Right lobe of liver (tissue), 4 donors: ENCODE data around the gene NBEA.

Experiments used
- CTCF ChIP-seq, 4 donors: fragments of 200-600 bp in 3 of 4; fragments of 450-650 bp in 1 of 4; IDR thresholded peaks; one replicate each; pipeline versions ENCODE4 v1.5.1 to v1.8.0; 2016 to 2022; ENCODE audit warnings: antibody characterized with exemption in 4 of 4, mild to moderate bottlenecking in 2 of 4
- POLR2A ChIP-seq: fragments of 450-650 bp; IDR thresholded peaks from one replicate; pipeline ENCODE4 v1.6.1; 2017; ENCODE audit warnings: antibody characterized with exemption, mild to moderate bottlenecking
- donor health status: DM: no; HTN: no; CAD: no.
- donor health status: DM: no; HTN: no; CAD: no.
- donor health status: DM: no; HTN: yes; CAD: no.

GRCh38 chr13:35225159-35225558 lies 283.1 kb downstream of the NBEA start:
- no peak for TF ChIP-seq CTCF (IDR thresholded peaks at IDR 0.05)
- no peak for TF ChIP-seq POLR2A
